ENCODE results near the gene LRFN2.

Gene LRFN2

GRCh38 chr6:40349901-40350746 lies 237.0 kb downstream of the LRFN2 start:
- DNase-seq (ENCODE audit: low spot score) = peak; percentile 62

GRCh38 chr6:40349123-40349900 lies 237.9 kb downstream of the LRFN2 start:
- DNase-seq (ENCODE audit: low spot score) = peak; percentile 72

GRCh38 chr6:40348591-40348990 lies 238.6 kb downstream of the LRFN2 start:
- DNase-seq (ENCODE audit: low spot score) = no peak

- peak; percentile 51 for DNase-seq (ENCODE audit: low spot score)
Observed at GRCh38 chr6:40347571-40348011, 239.6 kb downstream of the LRFN2 start.

GRCh38 chr6:40346246-40346645 lies 240.9 kb downstream of the LRFN2 start:
- peak; percentile 51 for DNase-seq (ENCODE audit: low spot score)

- DNase-seq (ENCODE audit: low spot score) = peak; percentile 58
Observed at GRCh38 chr6:40344566-40345167, 242.5 kb downstream of the LRFN2 start.

- DNase-seq (ENCODE audit: low spot score) = peak; percentile 71
Observed at GRCh38 chr6:40343877-40344565, 243.1 kb downstream of the LRFN2 start.

- DNase-seq (ENCODE audit: low spot score) = peak; percentile 57
Observed at GRCh38 chr6:40343318-40343876, 243.8 kb downstream of the LRFN2 start.

GRCh38 chr6:40342723-40343122 lies 244.4 kb downstream of the LRFN2 start:
- DNase-seq (ENCODE audit: low spot score) = peak; percentile 26

- no peak for DNase-seq (ENCODE audit: low spot score)
Observed at GRCh38 chr6:40341726-40342125, 245.4 kb downstream of the LRFN2 start.

Data from left forelimb (tissue), 1 donor.